ENCODE measurements around the gene SPI1.
"Not testable (repeated sequence)": the region's sequence is repeated elsewhere in the genome, so short reads cannot be mapped to it uniquely, and the experiment has no call there.

SPI1 gene

GRCh38 chr11:47342036-47342803 lies 36.1 kb downstream of the SPI1 start:
- no peak for DNase-seq

- DNase-seq: no peak
These were observed 37.2 kb downstream of the SPI1 start for GRCh38 chr11:47340980-47341775.

DNA sequence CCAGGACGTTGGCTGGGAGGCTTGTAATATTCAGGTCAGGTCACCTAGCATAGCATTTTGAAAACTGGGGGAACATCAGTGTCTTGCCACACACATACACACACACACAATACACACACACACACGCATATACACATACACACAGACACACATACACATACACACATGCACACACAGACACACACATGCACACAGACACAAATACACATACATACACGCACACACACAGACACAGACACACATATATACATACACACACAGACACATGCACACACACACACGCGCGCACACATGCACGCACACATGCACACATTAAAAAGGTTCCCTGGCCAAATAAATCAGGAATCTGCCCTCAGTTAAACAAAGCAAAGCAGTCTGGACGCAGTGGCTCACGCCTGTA lies 38.3 kb downstream of the SPI1 start:
- no peak for DNase-seq

DNA sequence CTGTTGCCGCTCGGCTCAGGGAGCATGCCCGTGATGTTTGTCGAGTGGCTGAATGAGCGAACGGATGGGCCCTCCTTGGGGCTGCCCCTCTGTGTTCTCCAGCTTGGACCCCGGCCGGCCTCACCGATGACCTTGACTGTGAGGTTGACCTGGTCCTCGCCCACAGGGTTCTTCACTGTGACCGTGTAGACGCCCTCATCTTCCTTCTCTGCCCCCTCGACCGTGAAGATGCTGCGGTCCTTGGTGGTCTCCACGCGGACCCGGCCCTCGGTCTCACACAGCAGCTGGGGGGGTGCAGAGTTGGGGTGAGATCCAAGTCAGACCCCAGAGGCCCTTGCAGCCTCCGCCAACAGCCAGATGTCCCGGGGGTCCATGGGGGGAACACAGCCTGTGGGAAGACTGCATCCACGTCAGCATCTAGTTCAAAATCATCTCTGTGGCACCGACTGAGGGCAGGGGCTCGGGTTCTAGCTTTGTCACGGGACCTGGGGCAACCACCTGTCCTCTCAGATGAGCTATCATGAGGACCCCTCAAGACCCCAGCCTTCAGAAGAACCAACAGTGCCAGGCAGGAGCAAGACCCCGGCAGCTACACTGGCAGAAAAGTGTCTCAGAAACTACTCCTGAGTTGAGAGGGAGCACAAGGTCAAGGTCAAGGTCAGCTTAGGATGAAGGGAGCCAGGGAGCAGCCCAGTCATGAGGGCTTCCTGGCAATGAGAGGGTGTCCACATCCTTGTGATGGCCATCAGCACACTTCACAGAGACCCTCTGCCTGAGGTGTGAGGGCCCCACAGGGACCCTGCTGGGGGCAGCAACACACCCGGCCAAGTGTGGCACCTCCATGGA lies 39.7 kb downstream of the SPI1 start:
- DNase-seq: no peak

GRCh38 chr11:47337229-47337924 lies 41.0 kb downstream of the SPI1 start:
- DNase-seq: no peak

DNA sequence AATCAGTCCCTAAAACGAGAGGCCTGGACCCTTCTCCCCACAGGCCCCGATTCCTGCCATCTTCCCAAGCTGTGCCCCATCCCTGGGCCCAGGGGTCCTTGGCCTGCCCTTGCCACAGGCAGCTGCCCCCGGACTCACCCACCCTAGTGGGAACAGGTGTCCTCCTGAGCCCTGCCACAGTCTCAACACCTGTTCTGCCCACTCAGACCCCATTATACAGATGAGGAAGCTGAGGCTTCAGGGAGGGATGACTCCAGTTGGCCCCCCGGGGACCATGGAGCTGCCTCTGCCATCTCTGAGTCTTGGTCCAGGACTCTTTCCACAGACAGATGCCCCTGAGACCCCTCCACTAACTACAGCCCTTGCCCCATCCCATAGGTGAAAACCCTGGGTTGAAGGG lies 41.8 kb downstream of the SPI1 start:
- no peak for DNase-seq

GRCh38 chr11:47335733-47336132 lies 42.6 kb downstream of the SPI1 start:
- DNase-seq: no peak

DNA sequence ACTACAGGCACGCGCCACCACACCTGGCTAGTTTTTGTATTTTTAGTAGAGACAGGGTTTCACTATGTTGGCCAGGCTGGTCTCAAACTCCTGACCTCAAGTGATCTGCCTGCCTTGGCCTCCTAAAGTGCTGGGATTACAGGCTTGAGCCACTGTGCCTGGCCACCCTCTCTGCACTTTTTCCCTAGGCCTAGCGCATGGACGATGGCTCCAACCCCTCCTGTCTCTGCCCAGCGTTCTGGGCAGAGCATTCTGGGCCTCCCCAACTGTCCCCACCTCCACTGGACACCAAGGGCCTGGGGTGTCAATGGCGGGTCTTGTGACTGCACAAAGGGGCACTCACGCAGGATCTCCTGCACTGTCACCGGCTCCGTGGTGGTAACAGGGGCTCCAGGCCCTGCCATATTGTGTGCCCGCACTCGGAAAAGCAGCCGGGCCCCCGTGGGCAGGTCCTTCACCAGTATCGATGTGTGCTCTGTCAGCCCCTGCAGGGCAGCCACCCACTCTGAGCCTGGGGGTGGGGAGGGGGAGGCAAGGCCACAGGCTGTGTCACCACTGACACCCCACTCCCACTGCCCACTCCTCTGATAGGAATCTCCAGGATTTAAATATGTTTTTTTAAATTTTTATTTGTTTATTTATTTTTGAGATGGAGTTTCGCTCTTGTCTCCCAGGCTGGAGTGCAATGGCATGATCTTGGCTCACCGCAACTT lies 43.5 kb downstream of the SPI1 start:
- not testable (repeated sequence) for DNase-seq

DNA sequence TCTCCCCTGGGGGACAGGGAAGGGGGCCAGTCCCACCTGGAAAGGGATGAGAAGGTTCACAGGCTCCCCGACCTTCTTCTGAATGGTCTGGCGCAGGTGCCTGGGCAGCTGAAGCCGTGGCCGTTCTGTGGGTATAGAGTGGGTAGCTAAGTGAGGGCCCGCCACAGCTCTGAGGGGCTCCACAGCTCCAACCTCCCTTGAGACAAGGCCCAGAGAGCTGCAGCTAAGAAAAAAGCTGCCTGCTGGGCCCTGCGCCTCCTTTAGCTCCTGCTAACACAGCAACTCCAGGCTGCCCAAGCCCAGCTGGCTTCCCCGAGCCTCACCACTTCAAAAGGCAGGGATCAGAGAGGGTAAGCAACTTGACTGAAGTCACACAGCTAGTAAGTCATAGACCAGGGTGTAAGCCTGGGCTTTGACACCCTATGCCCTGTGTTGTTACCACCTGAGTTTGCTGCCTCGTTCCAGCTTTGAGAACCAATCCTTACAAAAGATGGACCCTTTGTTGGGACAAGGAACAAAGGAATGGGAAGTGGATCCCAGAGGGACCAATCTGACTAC lies 44.4 kb downstream of the SPI1 start:
- no peak for DNase-seq

DNA sequence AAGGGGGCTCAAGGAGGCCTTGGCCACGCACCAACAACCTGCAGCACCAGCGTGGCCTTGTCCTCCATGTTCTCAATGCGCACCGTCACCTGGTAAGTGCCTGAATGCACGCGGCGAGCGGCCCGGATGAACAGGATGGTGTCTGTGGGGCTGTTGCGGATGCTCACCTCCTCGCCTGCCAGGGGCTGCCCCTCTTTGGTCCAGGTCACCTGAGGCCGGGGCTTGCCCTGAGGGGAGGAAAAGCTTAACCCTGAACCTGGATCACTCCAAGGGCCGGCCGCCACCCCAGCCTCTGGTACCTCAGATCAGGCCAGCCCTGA lies 44.9 kb downstream of the SPI1 start:
- DNase-seq: no peak

GRCh38 chr11:47332791-47333525 lies 45.4 kb downstream of the SPI1 start:
- DNase-seq: no peak

DNA sequence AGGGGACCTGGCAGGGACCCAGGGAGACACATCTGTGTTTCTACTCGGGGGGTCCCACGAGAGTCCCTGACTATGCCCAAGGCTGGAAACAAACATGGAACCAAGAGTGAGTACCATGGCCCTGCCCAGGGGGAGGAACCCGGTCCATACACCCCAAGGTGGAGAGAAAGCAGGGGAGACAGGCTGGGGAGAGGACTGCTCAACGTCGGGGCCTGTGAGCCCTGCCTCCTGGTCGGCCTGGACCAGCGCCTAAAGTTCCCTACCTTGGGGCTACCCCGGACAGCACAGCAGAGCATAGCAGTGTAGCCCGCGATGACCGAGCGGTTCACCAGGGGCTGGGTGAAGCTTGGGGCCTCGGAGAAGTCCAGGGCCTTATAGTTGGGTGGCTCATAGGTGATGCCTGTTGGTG lies 46.0 kb downstream of the SPI1 start:
- DNase-seq: no peak

- no peak for DNase-seq
These were observed 46.7 kb downstream of the SPI1 start for GRCh38 chr11:47331454-47332302.

DNA sequence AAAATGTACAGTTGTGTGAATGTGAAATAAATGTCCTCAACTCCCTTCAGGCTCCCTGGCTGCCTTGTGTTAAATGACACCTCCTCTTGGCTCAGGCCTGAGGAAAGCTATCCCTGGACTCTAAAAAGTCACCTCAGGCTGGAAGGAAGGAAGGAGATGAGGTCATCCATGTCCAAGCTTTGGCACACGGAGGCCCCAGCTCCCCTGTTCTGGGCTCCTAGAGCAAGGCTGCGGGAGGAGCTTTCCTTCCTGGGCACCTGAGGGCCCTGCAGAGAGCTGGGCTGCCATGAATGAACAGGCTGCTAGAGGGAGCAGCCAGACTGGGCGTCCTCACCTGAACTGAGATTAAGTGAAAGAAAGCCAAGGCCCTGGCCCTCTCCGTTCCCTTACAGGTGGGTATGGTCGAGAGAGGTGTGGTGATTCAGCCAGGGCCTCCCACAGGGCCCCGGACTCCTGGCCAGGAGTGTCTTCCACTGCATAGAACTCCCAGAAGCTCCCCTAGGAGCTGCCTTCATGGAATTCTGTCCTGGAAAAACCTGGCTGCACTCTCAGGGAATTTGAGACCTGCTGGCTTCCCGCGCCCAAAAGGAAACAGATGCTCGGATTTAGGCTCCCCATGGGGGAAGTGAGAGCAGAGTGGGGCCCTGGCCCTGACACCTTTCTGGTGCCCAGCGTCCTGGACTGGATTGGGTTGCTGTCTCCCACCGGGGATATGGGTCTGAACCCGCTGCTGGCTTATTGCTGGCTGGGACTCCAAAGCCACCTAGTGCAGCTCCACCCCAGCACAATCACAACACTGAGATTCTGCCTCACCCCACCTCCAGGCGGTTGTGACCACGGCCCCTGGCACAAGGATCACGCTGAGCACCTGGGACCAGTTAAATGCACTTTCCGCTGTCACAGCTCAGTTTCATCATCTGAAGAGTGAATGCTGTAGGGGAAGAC lies 48.1 kb downstream of the SPI1 start:
- DNase-seq: no peak

DNA sequence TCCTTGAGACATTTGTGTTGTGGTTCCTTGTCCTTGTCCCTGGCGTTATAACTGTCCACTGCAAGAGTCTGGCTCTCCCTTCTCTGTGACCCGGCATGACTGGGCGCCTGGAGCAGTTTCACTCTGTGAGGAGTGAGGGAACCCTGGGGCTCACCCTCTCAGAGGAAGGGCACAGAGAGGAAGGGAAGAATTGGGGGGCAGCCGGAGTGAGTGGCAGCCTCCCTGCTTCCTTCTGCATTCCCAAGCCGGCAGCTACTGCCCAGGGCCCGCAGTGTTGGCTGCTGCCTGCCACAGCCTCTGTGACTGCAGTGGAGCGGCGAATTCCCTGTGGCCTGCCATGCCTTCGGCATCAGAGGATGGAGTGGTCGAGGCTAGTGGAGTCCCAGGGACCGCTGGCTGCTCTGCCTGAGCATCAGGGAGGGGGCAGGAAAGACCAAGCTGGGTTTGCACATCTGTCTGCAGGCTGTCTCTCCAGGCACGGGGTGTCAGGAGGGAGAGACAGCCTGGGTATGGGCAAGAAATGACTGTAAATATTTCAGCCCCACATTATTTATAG lies 48.8 kb downstream of the SPI1 start:
- DNase-seq: no peak

GRCh38 chr11:47328449-47329390 lies 49.6 kb downstream of the SPI1 start:
- peak in 4 of 56 donors; percentile 6 to 23 (median 18) for DNase-seq

Data from nucleus accumbens (tissue), 56 donors.